ENCODE data around the gene COPZ2. TPM values are rescaled to one million over a fixed set of nuclear protein-coding genes. Genes with fewer than 3 reads are reported as not detected.

The COPZ2 gene
- total and polyA plus RNA-seq, 9 of the 15 experiments (the other 6 are each of a cell fraction or from before 2014, with no cell fraction given), result 0.22 to 0.49 TPM; not detected in 7

DNA sequence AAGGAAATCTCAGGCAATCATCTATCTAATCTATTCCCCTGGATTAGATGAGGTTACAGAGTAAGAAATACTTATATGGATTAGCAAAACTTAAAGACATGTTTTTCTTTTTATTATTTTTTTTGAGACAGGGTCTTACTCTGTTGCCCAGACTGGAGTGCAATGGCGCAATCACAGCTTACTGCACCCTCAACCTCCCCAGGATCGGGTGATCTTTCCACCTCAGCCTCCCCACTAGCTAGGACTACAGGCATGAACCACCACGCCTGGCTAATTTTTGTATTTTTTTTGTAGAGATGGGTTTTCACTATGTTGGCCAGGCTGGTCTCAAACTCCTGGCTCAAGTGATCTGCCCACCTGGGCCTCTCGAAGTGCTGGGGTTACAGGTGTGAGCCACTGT lies 7.3 kb upstream of the COPZ2 start:
- H3K9me3 ChIP-seq (replicated peaks; ENCODE audit: control insufficient read depth, insufficient read depth, low read depth, low read length), result no peaks in the 10 kb centered on the region
- H3K4me3 ChIP-seq, result no peak overlapping the region
- BruUV-seq (replicated peaks), result no TSS peak
- no peak overlapping the region for H3K27ac ChIP-seq (ENCODE audit: extremely low read depth, low read depth, low read length)
- no peaks in the 10 kb centered on the region for H4K20me1 ChIP-seq (replicated peaks; ENCODE audit: control insufficient read depth, insufficient read depth, low read length)
- CTCF ChIA-PET (ENCODE audit: low intra/inter-chr PET ratio), result no interaction called here
- intact Hi-C loops (cut with micrococcal nuclease) (no loop called here), in situ Hi-C loops (cut with MboI) (no loop called here)
- 0 out of 3 replicates have a peak, but pooled peaks cover 3% of the 10 kb centered on the region for H3K36me3 ChIP-seq (ENCODE audit: control insufficient read depth, insufficient read depth, low read length)
- DNase-seq (ENCODE audit: extremely low read depth in 1 of 4, low spot score in 3 of 4), result no peak
- FAIRE-seq, result no peak
- H3K27me3 ChIP-seq (ENCODE audit: control insufficient read depth in 2 of 2, insufficient read depth in 2 of 2, low read length in 2 of 2), result no peaks in the 10 kb centered on the region
- H3K9ac ChIP-seq (ENCODE audit: insufficient read depth in 1 of 2, low read depth in 2 of 2, low read length in 2 of 2), result no peak overlapping the region
- H3K79me2 ChIP-seq (ENCODE audit: control insufficient read depth, insufficient read depth, low read length), result peaks cover 38% of the 10 kb centered on the region
- 85% methylated on average over 4 of the region's 4 CpGs for WGBS (ENCODE audit: insufficient coverage, low coverage, missing lambda C conversion rate)
- POLR2A ChIA-PET, result interaction anchor here (1.2 to 9.0 kb wide), 7 partner anchors 10 to 65 kb away, joined by 3 to 74 read pairs (median 3); no protein-coding TSS in a partner anchor
- H3K9me1 ChIP-seq (ENCODE audit: control insufficient read depth, insufficient read depth, low read length), result no peaks in the 10 kb centered on the region
- peaks cover 11 to 15% of the 10 kb centered on the region in 2 experiments; a peak in 4 of 5 replicates for H3K4me1 ChIP-seq (replicated peaks in 1 of 2; ENCODE audit: control insufficient read depth in 2 of 2, insufficient read depth in 2 of 2, low read length in 2 of 2)
- no peak overlapping the region for H3K4me2 ChIP-seq (ENCODE audit: insufficient read depth, low read length)
- ATAC-seq, result no peak
- TF ChIP-seq CEBPB (tag; IDR thresholded peaks at IDR 0.05) (0 out of 2 replicates have a peak, but pooled peaks have one; percentile 17), SRSF7 (optimal IDR thresholded peaks at IDR 0.05; ENCODE audit: low read depth, low read length) (no peak)
- H2AFZ ChIP-seq (ENCODE audit: low read depth, low read length), result no peak overlapping the region

DNA sequence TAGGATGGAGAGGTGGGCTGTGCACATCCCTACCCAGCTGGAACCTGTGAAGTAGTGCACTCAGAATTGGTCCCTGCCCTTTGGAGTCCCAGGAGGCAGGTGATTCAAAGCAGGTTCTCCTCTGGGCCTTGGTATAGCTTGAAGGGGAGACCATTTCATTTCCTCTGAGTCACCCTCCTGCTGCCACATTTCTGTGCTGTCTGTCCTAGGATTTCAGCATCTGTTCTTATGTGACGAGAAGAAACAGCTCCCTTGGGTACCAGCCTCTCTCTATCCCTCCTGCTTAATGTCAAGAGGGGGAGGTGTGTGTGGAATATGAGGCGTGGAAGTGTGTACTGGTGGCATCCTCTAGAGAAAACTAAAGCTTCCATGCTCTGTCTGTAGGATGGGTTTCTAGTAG lies 5.6 kb upstream of the COPZ2 start:
- no peaks in the 10 kb centered on the region for H3K9me1 ChIP-seq (ENCODE audit: control insufficient read depth, insufficient read depth, low read length)
- in situ Hi-C loops (cut with MboI) (no loop called here), intact Hi-C loops (cut with micrococcal nuclease) (no loop called here)
- DNase-seq (ENCODE audit: extremely low read depth in 1 of 4, low spot score in 3 of 4) (no peak), ATAC-seq (no peak), FAIRE-seq (no peak)
- no peak overlapping the region; a peak in 1 of 4 replicates for H3K9ac ChIP-seq (ENCODE audit: insufficient read depth in 1 of 2, low read depth in 2 of 2, low read length in 2 of 2)
- BruUV-seq (replicated peaks), result no TSS peak
- no peak overlapping the region for H3K27ac ChIP-seq (ENCODE audit: extremely low read depth, low read depth, low read length)
- peaks cover 22% of the 10 kb centered on the region for H3K79me2 ChIP-seq (ENCODE audit: control insufficient read depth, insufficient read depth, low read length)
- H3K4me2 ChIP-seq (ENCODE audit: insufficient read depth, low read length), result no peak overlapping the region
- ChIA-PET CTCF (ENCODE audit: low intra/inter-chr PET ratio) (no interaction called here), POLR2A (interaction anchor here (0.6 to 9.0 kb wide), 9 partner anchors 8 to 101 kb away, joined by 3 to 74 read pairs (median 7); partner anchors contain the start of gene SNX11)
- H4K20me1 ChIP-seq (replicated peaks; ENCODE audit: control insufficient read depth, insufficient read depth, low read length), result no peaks in the 10 kb centered on the region
- no peak overlapping the region for H3K4me3 ChIP-seq
- WGBS (ENCODE audit: insufficient coverage, low coverage, missing lambda C conversion rate), result 63% methylated on average over 2 of the region's 2 CpGs
- TF ChIP-seq CHD4 (IDR thresholded peaks at IDR 0.05; ENCODE audit: insufficient read depth, insufficient replicate concordance, low read depth, low read length, poor library complexity, severe bottlenecking) (no peak), ARNT (IDR thresholded peaks at IDR 0.05) (no peak), PPARD (CRISPR knock-in tag; IDR thresholded peaks at IDR 0.05) (no peak), ILK (tag; IDR thresholded peaks at IDR 0.05; ENCODE audit: borderline replicate concordance, low read depth) (no peak), FOXJ3 (CRISPR knock-in tag; IDR thresholded peaks at IDR 0.05) (no peak), GATAD2A (IDR thresholded peaks at IDR 0.05) (no peak)
- TF ChIP-seq, protein P1, sequence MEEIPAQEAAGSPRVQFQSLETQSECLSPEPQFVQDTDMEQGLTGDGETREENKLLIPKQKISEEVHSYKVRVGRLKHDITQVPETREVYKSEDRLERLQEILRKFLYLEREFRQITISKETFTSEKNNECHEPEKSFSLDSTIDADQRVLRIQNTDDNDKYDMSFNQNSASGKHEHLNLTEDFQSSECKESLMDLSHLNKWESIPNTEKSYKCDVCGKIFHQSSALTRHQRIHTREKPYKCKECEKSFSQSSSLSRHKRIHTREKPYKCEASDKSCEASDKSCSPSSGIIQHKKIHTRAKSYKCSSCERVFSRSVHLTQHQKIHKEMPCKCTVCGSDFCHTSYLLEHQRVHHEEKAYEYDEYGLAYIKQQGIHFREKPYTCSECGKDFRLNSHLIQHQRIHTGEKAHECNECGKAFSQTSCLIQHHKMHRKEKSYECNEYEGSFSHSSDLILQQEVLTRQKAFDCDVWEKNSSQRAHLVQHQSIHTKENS (CRISPR knock-in tag; IDR thresholded peaks at IDR 0.05), result no peak
- TF ChIP-seq, protein P2, sequence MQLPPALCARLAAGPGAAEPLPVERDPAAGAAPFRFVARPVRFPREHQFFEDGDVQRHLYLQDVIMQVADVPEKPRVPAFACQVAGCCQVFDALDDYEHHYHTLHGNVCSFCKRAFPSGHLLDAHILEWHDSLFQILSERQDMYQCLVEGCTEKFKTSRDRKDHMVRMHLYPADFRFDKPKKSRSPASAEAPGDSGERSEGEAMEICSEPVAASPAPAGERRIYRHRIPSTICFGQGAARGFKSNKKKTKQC (CRISPR knock-in tag; IDR thresholded peaks at IDR 0.05), result no peak
- H3K36me3 ChIP-seq (ENCODE audit: control insufficient read depth, insufficient read depth, low read length), result 0 out of 3 replicates have a peak, but pooled peaks cover 3% of the 10 kb centered on the region
- H3K9me3 ChIP-seq (replicated peaks; ENCODE audit: control insufficient read depth, insufficient read depth, low read depth, low read length), result no peaks in the 10 kb centered on the region
- H2AFZ ChIP-seq (ENCODE audit: low read depth, low read length), result no peak overlapping the region
- H3K27me3 ChIP-seq (ENCODE audit: control insufficient read depth in 2 of 2, insufficient read depth in 2 of 2, low read length in 2 of 2), result no peaks in the 10 kb centered on the region
- peaks cover 11 to 13% of the 10 kb centered on the region in 2 experiments; a peak in 4 of 5 replicates for H3K4me1 ChIP-seq (replicated peaks in 1 of 2; ENCODE audit: control insufficient read depth in 2 of 2, insufficient read depth in 2 of 2, low read length in 2 of 2)

All from K562 (cell line).